SKM-1 (cell line): ENCODE data around the gene GNB1.
A peak's percentile ranks its signal among the peaks of the same experiment; 100 is the strongest.
"Not testable (repeated sequence)": the region's sequence is repeated elsewhere in the genome, so short reads cannot be mapped to it uniquely, and the experiment has no call there.

Experiments
- DNase-seq: peaks from one replicate; lab custom pipeline; 2025; ENCODE audit not compliant: unreplicated experiment; lab: John Stamatoyannopoulos, UW

GNB1 gene

DNA sequence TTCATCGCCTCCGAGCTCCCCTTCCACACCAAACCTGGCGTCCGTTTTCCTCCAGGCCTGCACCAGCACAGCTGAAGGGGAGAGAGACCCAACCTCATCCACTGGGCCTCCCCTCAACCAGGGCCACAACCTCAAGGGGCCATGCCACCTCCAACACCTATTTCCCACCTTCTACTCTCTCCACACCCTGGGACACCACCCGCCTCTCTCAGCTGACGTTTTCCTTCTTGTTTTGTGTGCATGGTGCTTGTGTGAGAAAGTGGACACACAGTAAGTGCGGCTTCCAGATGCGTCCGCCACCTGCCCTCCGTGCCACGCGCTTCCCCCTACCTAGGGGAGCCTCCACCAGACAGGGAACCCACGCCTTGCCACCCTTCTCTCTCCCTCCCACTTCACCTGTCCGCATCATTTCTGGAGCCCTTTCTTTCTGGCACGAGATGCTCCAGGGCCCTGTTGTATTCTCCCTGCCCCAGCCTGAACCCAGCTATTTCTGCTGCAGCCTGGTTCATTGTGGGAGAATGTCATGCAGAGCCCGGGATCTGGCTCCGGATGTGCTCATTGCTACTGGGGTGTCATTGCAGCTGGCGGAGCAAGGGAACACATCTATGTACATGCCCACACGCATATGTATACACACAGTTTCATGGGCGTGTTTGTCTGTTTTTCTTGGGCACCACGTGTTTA lies 1.3 kb upstream of the GNB1 start:
- DNase-seq = no peak

DNA sequence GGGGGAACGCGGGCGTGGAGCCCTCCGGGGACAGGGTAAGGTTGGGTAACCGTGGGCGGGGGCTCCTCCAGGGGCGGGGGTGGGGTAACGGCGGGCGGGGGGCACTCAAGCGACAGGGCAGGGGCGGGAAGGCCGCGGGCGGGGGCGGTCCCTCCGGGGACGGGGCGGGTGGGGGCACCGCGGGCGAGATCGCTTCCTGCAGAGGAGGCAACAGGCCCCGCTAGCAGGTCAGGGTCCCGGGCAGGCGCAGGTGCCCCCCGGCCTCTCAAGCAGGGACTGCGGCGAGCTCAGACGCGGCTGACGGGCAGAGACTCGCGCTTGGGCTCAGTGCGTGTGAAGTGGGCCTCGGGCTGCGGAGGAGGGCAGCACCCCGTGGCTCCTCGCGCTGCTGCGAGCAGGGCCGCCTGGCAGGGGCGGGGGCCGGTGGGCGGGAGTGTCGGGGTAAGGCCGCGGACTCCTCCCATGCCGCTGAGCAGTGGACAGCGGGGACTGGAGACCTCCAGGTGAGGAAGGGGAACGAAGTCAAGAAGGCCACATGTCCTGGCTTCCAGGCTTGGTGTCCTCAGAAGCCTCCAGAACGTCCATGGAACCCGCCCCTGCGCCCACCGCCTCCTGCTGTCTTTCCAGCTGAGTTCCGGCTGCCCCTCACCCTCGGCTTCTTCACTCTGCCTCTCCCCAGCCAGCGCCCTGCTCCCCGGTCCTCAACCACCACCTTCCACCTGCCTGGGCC lies 627 bp upstream of the GNB1 start:
- DNase-seq = peak; percentile 36

DNA sequence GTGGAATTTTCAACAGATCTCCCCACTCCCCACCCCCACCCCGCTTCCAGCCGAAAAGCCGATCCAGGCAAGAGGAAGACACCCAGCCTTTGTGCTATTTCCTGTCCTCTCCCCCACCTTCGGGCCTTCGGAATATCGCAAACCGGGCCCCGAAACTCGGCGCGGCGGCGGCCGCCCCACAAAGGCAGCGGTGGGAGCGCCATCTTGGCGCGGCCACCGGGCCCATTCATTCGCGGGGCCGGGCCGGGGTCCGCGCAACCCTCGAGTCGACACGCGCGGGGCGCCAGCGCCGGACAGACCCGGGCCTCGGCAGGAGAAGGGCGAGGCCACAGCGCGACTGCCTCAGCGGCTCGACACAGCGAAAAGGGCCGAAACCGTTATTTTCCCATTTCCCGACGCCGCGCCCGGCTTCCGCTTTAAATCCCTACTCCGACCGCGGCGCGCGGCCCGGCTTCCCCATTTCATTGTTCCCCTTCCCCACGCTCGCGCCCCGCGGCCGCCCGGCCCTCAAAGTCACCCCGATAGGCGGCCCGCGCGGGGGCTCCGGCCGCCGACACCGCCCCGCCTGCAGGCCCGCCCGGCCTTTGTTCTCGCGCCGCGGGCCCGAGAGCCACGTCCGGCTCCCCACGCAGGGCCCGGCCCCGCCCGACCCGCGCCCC lies 911 bp downstream of the GNB1 start:
- peak; percentile 33 for DNase-seq

DNA sequence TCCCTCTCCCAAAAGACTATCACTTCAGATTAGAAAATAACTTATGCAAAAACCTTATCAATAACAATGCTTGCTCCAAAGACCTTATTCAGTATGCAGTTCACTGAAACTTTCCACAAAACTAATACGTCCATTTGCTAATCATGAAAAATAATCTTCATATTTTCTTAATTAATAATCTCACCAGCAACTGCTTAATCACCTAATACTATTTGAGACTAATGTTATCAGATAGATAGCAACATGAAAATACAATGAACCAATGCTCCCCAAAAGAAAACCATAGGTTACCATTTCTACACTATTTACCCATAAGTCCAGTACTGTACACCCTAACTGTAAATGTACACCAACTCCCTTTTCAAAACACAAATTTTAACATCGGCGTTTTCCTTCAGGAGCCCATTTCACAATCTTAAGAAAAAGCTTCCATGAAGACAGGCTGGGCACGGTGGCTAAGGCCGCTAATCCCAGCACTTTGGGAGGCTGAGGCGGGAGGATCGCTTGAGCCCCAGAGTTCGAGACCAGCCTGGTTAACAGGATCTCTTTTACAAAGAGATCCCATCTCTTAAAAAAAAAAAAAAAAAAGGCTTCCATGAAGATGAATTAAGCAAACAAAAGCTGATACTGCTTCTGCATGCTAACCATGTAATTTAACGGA lies 1.7 kb downstream of the GNB1 start:
- DNase-seq = no peak

DNA sequence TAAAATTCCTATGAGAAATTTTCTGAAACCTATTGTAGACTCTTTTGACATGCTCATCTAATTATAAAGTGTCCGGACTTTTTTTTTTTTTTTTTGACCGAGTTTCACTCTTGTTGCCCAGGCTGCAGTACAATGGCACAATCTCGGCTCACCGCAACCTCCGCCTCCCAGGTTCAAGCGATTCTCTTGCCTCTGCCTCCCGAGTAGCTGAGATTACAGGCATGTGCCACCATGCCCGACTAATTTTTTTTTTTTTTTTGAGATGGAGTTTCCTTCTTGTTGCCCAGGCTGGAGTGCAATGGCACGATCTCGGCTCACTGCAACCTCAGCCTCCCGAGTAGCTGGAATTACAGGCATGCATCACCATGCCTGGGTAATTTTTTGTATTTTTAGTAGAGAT lies 7.0 kb downstream of the GNB1 start:
- DNase-seq = not testable (repeated sequence)

DNA sequence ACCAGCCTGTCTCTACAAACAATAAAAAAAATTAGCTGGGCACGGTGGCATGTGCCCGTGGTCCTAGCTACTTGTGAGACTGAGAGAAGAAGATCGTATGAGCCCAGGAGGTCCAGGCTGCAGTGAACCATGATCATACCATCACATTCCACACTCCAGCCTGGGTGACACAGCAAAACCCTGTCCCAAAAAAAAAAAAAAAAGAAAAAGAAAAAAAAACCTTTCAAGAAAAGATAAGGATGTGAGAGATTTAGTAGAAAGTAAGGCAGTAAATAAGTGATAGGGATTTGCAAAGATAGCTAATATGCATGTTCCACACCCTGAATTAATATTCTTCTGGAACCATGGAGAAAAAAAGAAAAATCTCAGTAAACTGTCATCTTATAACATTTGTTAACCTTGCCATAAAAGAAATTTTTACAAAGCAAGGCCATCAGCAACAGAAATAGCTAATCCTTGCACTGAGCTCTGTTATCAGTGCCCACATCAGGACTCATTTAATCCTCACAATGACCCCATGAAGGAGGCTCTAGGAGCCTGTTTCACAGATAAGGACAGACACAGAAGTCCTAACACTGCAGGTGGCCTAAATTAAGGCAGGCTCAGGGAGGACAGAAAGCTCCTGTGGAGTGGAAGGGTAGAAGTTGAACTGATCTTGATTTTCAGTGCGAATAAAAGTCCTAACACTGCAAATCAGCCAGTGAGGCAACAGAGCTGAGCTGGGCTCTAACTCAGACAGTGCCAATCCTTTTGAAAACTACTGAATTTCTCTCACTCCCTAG lies 7.6 kb downstream of the GNB1 start:
- no peak for DNase-seq

DNA sequence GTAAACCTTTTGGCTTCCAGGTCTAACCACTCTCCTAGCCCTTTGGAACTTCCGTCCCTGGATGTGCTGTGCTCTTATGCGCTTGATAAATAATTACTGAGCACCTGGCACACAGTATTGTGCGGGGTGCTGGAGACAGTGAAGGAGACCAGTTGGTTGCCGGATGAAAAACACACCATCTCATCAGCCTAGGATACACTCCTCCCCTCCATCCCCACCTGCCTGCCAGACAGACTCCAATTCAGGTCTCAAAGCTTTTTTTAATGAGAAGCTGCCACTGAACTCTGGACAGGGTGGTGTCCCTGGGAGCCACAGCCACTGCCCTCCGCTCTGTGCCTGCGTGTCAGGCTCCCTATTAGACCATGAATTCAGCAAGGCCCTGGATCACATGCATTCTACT lies 9.2 kb downstream of the GNB1 start:
- DNase-seq = no peak

DNA sequence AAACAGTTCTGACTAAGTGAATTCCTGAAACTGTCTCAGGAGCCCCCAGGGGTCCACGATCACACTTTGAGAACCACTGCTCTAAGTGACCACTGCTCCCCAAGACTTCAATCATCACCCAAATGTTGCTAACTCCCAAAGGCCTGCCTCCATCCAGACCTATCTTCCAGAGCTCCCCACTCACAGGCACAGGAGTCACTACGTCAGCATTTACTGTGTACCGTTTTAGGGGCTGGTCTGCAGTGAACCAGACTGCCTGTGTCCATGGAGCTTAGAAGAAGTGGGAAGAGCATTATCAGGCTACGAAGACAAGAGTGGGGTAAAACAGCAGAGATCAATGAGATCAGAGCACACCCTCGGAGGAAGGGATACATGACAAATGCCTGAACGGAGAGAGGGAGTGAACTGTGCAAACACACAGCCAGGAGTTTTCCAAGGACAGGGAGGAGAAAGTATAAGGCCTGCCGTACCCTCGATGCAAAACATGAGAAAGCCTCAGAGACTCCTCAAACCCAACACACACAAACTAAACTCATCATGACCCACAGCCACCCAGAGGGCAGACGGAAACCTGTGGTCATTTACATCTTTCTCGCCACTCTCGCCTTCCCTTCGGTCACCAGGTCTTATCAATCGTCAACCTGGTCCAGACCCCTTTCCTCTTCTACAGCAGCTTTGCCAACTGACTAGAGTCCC lies 10.1 kb downstream of the GNB1 start:
- no peak for DNase-seq

DNA sequence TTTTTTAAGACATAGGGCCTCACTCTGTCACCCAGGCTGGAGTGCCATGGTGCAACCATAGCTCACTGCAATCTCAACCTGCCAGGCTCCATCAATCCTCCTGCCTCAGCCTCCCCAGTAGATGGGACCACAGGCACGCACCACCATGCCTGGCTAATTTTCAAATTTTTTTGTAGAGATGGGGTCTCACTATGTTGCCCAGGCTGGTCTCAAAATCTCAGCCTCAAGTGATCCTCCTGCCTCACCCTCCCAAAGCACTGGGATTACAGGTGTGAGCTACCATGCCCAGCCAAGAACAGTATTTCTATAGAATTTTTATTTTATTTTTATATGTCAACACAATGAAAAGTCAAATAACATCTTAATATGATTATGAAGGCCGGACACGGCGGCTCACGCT lies 10.9 kb downstream of the GNB1 start:
- DNase-seq = no peak

DNA sequence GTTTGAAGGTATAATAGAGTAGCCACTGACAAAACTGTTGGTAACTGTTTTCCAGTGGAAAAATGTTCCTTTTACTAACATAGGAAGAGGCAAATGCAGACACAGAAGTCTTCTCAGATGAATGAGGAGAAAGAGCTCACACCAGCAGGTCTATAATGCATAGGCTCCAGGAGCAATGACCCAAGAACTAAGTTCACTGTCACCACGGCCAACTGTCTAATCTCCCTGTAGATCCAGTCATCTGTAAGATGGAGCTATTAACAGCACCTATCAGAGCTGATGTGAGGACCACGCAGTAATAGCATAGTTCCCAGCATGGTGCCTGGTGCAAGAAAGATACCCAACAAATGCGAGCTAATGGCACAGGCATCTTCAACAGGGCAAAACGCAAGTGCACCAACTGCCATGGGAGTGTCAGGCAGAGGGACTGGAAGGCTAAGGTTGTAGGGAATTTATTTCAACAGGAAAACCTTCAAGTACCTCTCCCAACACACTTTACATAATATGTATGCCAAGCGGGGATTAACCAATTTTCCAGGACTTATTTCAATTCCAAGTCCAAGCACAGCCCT lies 12.9 kb downstream of the GNB1 start:
- DNase-seq = no peak

DNA sequence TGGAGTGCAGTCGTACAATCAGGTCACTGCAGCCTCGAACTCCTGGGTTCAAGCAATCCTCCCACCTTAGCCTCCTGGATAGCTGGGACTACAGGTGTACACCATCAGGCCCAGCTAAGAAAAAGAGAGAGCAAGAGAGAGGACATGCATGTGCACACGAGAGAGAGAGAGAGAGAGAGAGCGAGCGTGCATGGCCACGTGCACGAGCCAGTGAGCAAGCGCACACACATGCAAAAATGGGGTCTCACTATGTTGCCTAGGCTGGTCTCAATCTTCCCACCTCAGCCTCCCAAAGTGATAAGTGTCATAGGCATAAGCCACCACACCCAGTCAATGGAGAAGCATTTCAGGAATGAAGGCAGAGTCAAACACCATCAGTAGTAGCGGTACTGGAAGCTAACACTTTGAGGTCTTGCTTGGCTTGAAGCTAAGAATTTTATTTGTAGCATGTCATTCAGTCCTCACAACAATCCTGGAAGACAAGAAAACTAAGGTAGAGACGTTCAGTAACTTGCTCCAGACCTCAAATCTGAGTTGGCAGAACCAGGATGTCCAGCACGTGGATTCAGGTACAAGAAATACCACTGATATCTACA lies 14.5 kb downstream of the GNB1 start:
- no peak for DNase-seq

DNA sequence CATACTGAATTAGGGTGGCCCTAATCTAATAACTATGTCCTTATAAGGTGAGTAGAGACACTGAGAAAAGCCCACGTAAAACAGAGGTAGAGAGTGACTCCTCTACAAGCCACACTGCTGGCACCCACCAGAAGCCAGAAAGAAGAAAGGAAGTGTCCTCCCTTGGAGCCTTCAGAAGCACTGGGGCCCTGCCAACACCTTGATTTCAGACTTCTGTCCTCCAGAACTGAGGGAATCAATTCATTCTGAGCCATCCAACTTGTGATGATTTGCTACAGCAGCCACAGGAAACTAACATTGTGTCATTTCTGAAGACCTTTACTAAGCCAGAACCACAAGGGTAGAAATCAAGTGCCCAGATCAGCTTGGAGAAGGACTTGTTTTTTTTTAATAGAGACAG lies 15.0 kb downstream of the GNB1 start:
- DNase-seq = no peak

DNA sequence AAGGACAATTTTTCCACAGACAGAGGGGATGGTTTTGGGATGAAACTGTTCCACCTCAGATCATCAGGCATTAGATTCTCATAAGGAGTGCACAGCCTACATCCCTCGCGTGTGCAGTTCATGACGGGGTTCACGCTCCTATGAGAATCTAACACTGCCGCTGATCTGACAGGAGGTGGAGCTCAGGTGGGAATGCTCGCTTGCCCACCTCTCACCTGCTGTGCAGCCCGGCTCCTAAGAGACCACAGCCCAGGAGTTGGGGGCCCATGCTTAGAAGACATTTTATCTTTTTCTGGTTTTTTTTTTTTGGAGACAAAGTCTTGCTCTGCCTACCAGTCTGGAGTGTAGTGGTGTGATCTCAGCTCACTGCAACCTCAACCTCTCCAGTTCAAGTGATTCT lies 16.0 kb downstream of the GNB1 start:
- DNase-seq = no peak

DNA sequence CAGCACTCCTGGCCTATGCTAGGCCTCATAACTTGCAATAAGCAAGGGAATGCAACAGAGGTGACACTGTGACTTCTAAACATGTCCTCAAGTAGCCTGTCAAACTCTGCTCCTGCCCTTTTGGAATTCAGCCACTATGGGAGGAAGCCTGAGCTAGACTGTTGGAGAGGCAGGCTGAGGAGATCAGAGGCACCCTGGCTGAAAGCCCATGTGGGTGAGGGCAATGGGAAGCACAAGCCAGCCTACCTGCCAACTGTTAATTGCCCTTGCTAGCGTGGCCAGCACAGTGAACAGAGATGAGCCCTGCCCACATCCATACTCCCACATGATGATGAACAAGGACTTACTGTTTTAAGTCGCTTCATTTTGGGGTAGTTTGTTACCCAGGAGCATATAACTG lies 17.7 kb downstream of the GNB1 start:
- DNase-seq = no peak

DNA sequence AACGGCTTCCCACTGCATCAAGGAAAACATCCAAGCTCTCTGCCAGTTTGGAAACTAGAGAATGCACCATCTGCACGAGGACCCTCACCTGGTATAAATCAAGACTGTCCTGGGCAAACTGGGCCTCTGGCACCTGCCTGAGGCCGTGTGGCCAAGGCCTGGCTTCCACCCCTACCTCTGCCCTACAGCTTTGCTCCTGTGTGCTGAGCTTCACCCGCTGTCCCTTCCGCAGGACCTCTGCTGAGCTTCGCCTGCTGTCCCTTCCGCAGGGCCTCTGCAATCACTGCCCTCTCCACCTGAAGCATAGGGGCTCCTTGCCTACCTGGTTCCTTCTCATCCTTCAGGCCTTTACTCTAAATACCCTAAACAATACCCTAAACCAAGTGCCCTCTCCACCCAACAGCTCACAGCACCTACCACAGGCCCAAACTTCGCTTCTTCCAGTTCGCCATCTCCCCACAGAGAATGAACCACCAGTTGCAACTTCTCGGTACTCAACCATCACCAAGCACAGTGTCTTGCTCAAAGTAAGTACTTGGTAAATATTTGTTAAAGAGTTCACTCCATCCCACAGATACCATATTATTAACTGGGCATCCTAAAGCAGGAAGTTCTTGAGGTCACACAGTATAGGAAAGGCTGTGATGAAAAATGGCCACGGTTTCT lies 18.4 kb downstream of the GNB1 start:
- no peak for DNase-seq

DNA sequence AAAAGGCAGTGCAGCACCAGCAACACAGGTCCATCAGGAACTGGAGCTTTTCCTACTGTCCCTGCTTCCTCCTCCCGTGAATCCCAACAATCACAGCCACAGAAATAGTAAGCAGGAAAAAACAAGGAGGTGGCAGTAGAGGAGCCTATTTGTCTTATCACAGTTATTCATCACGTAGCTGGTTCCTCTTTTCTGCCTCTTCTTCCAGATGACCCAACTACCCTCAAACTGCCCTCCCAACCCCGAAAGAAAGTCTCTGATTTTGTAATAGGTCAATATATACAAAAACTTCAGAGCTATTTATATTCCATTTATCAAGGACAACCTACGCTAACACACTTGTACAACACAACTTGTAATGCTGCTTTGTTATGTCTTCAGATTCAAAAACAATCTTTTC lies 21.4 kb downstream of the GNB1 start:
- DNase-seq = no peak

DNA sequence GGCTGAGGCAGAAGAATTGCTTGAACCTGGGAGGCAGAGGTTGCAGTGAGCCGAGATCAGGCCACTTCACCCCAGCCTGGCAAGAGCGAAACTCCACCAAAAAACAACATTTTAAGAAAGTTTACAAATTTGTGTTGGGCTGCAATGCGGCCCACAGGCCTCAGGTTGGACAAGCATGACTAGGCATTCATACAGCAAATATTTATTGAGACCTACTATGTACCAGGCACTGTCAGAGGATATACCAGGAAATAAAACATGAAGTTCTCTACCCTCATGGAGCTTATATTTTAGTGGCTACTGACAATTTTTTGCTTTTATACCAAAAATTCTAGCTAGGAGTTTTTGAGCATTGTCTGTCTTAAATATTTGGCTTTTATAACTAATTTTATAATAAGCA lies 23.7 kb downstream of the GNB1 start:
- no peak for DNase-seq

DNA sequence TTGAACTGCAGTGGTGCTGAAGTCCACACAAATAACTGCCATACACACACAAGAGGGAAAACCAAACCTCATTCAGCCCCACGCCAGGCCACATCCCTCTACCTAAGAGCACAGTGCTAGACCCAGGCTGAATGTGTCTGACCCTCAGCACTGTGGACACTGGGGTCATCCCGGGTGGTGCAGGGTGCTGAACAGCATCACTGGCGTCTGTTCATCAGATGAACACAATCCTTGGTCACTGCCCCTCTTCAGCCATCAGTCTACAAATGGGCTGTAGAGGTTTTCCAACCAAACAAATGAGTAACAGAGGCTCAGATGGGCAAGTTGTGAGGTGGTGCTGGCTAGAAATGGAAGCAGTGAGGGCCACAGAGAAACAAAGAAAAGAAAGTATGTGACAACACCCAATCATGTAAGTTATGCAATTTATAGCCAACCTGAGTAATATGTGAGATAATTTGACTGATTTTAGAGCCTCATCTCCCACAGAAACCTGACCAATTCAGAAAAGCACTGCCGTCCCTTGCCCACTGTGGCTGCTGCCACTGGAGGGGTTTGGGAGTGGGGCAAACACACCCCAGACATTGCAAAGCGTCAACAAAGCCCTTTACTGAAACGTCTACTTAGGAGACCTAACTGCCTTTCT lies 27.9 kb downstream of the GNB1 start:
- no peak for DNase-seq
